ENCODE results near the gene EPC1.

Gene EPC1

GRCh38 chr10:32376097-32376496 lies 29.1 kb upstream of the EPC1 start:
- Histone ChIP-seq H4K20me1 (ENCODE audit: insufficient read depth, low read length) (no peaks in the 10 kb centered on the region), H3K79me2 (ENCODE audit: insufficient read depth, low read length) (peaks cover 59% of the 10 kb centered on the region), H3K4me2 (ENCODE audit: low read length) (peak overlapping the region; percentile 94), H3K4me3 (ENCODE audit: low read depth, low read length, poor library complexity, severe bottlenecking) (peak overlapping the region; percentile 88), H3K9ac (ENCODE audit: low read length) (peak overlapping the region; percentile 96), H2AFZ (ENCODE audit: low read length) (no peak overlapping the region), H3K9me2 (ENCODE audit: low read depth, low read length) (no peaks in the 10 kb centered on the region), H3K27ac (ENCODE audit: low read depth, low read length, poor library complexity, severe bottlenecking) (no peak overlapping the region), H3K27me3 (ENCODE audit: insufficient read depth, low read length) (no peaks in the 10 kb centered on the region), H3K4me1 (ENCODE audit: insufficient read depth, low read length, severe bottlenecking) (peaks cover 21% of the 10 kb centered on the region), H3K9me3 (ENCODE audit: low read length) (0 out of 2 replicates have a peak, but pooled peaks cover 5% of the 10 kb centered on the region), H3K36me3 (ENCODE audit: insufficient read depth, low read length) (peaks cover 16% of the 10 kb centered on the region), H3F3A (ENCODE audit: insufficient read depth, low read length) (no peaks in the 10 kb centered on the region)
- TF ChIP-seq EZH2 (IDR thresholded peaks at IDR 0.05; ENCODE audit: borderline replicate concordance, low read length) (no peak), CTCF (IDR thresholded peaks at IDR 0.05; ENCODE audit: low read length) (no peak)

GRCh38 chr10:32375631-32376030 lies 28.7 kb upstream of the EPC1 start:
- no peaks in the 10 kb centered on the region for H4K20me1 ChIP-seq (ENCODE audit: insufficient read depth, low read length)
- H3K9ac ChIP-seq (ENCODE audit: low read length), result no peak overlapping the region
- 0 out of 2 replicates have a peak, but pooled peaks cover 5% of the 10 kb centered on the region for H3K9me3 ChIP-seq (ENCODE audit: low read length)
- H3K36me3 ChIP-seq (ENCODE audit: insufficient read depth, low read length), result peaks cover 19% of the 10 kb centered on the region
- no peak overlapping the region for H3K27ac ChIP-seq (ENCODE audit: low read depth, low read length, poor library complexity, severe bottlenecking)
- peak overlapping the region; percentile 88 for H3K4me3 ChIP-seq (ENCODE audit: low read depth, low read length, poor library complexity, severe bottlenecking)
- no peaks in the 10 kb centered on the region for H3K9me2 ChIP-seq (ENCODE audit: low read depth, low read length)
- TF ChIP-seq EZH2 (IDR thresholded peaks at IDR 0.05; ENCODE audit: borderline replicate concordance, low read length) (no peak), CTCF (IDR thresholded peaks at IDR 0.05; ENCODE audit: low read length) (no peak)
- no peak overlapping the region for H2AFZ ChIP-seq (ENCODE audit: low read length)
- H3K4me2 ChIP-seq (ENCODE audit: low read length), result no peak overlapping the region
- no peaks in the 10 kb centered on the region for H3F3A ChIP-seq (ENCODE audit: insufficient read depth, low read length)
- H3K79me2 ChIP-seq (ENCODE audit: insufficient read depth, low read length), result peaks cover 64% of the 10 kb centered on the region
- H3K27me3 ChIP-seq (ENCODE audit: insufficient read depth, low read length), result no peaks in the 10 kb centered on the region
- H3K4me1 ChIP-seq (ENCODE audit: insufficient read depth, low read length, severe bottlenecking), result peaks cover 23% of the 10 kb centered on the region

- Histone ChIP-seq H3K9me3 (ENCODE audit: low read length) (0 out of 2 replicates have a peak, but pooled peaks cover 5% of the 10 kb centered on the region), H3K4me3 (ENCODE audit: low read depth, low read length, poor library complexity, severe bottlenecking) (no peak overlapping the region), H3K36me3 (ENCODE audit: insufficient read depth, low read length) (peaks cover 19% of the 10 kb centered on the region), H3K4me2 (ENCODE audit: low read length) (no peak overlapping the region), H3K4me1 (ENCODE audit: insufficient read depth, low read length, severe bottlenecking) (peaks cover 25% of the 10 kb centered on the region), H3K9ac (ENCODE audit: low read length) (no peak overlapping the region), H3K79me2 (ENCODE audit: insufficient read depth, low read length) (peaks cover 74% of the 10 kb centered on the region), H3K27ac (ENCODE audit: low read depth, low read length, poor library complexity, severe bottlenecking) (no peak overlapping the region), H3F3A (ENCODE audit: insufficient read depth, low read length) (no peaks in the 10 kb centered on the region), H4K20me1 (ENCODE audit: insufficient read depth, low read length) (no peaks in the 10 kb centered on the region), H3K27me3 (ENCODE audit: insufficient read depth, low read length) (no peaks in the 10 kb centered on the region), H3K9me2 (ENCODE audit: low read depth, low read length) (no peaks in the 10 kb centered on the region), H2AFZ (ENCODE audit: low read length) (no peak overlapping the region)
- TF ChIP-seq EZH2 (IDR thresholded peaks at IDR 0.05; ENCODE audit: borderline replicate concordance, low read length) (no peak), CTCF (IDR thresholded peaks at IDR 0.05; ENCODE audit: low read length) (no peak)
Measured at GRCh38 chr10:32374605-32375004, 27.6 kb upstream of the EPC1 start.
